Measurements from ENCODE around the gene IL1RL1. TPM values are rescaled to one million over a fixed set of nuclear protein-coding genes. Genes with fewer than 3 reads are reported as not detected.

The IL1RL1 gene
- polyA plus RNA-seq, 1 of the 3 experiments (the other 2 are of a cell fraction): not detected

DNA sequence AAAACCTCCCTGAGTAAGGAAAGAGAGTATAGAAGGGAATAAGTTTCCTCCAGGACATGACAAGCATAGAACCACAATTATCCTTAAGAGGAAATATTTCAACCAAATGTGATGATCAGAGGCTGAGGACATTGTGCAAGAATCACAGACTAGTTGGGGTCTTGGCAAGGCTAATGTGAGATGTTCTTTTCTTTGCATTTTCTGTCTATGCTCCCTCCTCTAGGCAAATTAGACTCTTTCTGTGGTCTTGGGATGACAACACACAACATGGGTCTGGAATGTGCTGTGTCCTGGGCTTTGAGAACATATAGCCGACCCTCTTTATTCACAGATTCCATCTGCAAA lies 32.0 kb upstream of the IL1RL1 start:
- Histone ChIP-seq H3K36me3 (replicated peaks in 1 of 2; ENCODE audit: control insufficient read depth in 1 of 2, insufficient read depth in 2 of 2, low read length in 1 of 2) (no peaks in the 10 kb centered on the region), H3K27me3 (ENCODE audit: insufficient read depth) (peaks cover 15% of the 10 kb centered on the region; the same call in 1 of the 2 replicates), H4K20me1 (ENCODE audit: insufficient read depth) (no peaks in the 10 kb centered on the region), H3F3A (replicated peaks; ENCODE audit: insufficient read depth) (no peaks in the 10 kb centered on the region), H3K9me2 (no peaks in the 10 kb centered on the region), H2AFZ (ENCODE audit: low read depth) (no peak overlapping the region), H3K4me1 (ENCODE audit: control insufficient read depth in 1 of 2, insufficient read depth in 2 of 2, low read depth in 1 of 2, low read length in 1 of 2) (no peaks in the 10 kb centered on the region), H3K4me2 (no peak overlapping the region), H3K9me3 (no peaks in the 10 kb centered on the region), H3K4me3 (ENCODE audit: low read depth in 2 of 2, low read length in 1 of 2) (no peak overlapping the region), H3K27ac (ENCODE audit: low read depth in 2 of 2, low read length in 1 of 2) (no peak overlapping the region), H3K9ac (no peak overlapping the region), H3K79me2 (ENCODE audit: insufficient read depth) (no peaks in the 10 kb centered on the region)
- ChIA-PET POLR2A (no interaction called here), CTCF (interaction anchor here (1.0 kb wide), 1 partner anchor 39 kb away, joined by 3 read pairs; no protein-coding TSS in a partner anchor)
- no peak for TF ChIP-seq RCOR1 (IDR thresholded peaks at IDR 0.05; ENCODE audit: low read length)
- no peak for TF ChIP-seq GABPA (IDR thresholded peaks at IDR 0.05; ENCODE audit: low read depth)
- no peak for TF ChIP-seq TEAD4 (IDR thresholded peaks at IDR 0.05; ENCODE audit: borderline replicate concordance, insufficient read depth)
- no peak for TF ChIP-seq FOXJ3 (CRISPR knock-in tag; IDR thresholded peaks at IDR 0.05)
- no peak for TF ChIP-seq POLR2AphosphoS5 (IDR thresholded peaks at IDR 0.05; ENCODE audit: low read depth, low read length)
- TF ChIP-seq FOXM1 (IDR thresholded peaks at IDR 0.05; ENCODE audit: low read depth): no peak
- no peak for TF ChIP-seq TCF12 (IDR thresholded peaks at IDR 0.05)
- TF ChIP-seq, protein P1, sequence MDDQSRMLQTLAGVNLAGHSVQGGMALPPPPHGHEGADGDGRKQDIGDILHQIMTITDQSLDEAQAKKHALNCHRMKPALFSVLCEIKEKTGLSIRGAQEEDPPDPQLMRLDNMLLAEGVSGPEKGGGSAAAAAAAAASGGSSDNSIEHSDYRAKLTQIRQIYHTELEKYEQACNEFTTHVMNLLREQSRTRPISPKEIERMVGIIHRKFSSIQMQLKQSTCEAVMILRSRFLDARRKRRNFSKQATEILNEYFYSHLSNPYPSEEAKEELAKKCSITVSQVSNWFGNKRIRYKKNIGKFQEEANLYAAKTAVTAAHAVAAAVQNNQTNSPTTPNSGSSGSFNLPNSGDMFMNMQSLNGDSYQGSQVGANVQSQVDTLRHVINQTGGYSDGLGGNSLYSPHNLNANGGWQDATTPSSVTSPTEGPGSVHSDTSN (IDR thresholded peaks at IDR 0.05): no peak
- no peak for TF ChIP-seq MEF2A (IDR thresholded peaks at IDR 0.05; ENCODE audit: borderline replicate concordance, low read depth)
- no peak for TF ChIP-seq CHD2 (IDR thresholded peaks at IDR 0.05; ENCODE audit: low read length, partially characterized antibody)
- no peak for TF ChIP-seq SMC3 (IDR thresholded peaks at IDR 0.05; ENCODE audit: low read depth, low read length)
- DNase-seq: no peak
- WGBS (ENCODE audit: low lambda C conversion rate): 0% methylated on average over 1 of the region's 1 CpG

DNA sequence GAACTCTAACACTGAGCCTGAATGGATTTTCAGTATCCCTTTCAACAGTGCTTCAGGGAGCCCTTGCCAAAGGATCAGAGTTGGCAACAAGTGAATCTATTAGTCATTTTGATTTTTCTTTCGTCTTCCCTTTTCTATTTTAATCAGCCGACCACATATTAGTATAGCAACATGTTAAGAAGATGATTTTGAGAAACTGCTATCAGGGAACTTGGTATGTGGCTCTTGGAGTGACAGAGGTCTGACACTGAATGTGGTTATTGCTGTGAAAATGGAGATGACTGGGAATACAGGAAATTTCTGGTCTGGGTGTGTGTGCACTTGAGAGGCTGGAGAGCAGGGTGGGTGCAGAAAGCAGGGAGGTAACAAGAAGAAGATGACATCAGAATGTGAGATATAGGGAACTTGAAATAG lies 28.7 kb upstream of the IL1RL1 start:
- DNase-seq: no peak
- Histone ChIP-seq H3K27me3 (ENCODE audit: insufficient read depth) (peaks cover 23% of the 10 kb centered on the region; the same call in 1 of the 2 replicates), H3K4me1 (ENCODE audit: control insufficient read depth in 1 of 2, insufficient read depth in 2 of 2, low read depth in 1 of 2, low read length in 1 of 2) (no peaks in the 10 kb centered on the region), H2AFZ (ENCODE audit: low read depth) (no peak overlapping the region), H3F3A (replicated peaks; ENCODE audit: insufficient read depth) (no peaks in the 10 kb centered on the region), H3K36me3 (replicated peaks in 1 of 2; ENCODE audit: control insufficient read depth in 1 of 2, insufficient read depth in 2 of 2, low read length in 1 of 2) (no peaks in the 10 kb centered on the region), H3K9ac (no peak overlapping the region), H3K4me3 (ENCODE audit: low read depth in 2 of 2, low read length in 1 of 2) (no peak overlapping the region), H3K9me2 (no peaks in the 10 kb centered on the region), H3K9me3 (no peaks in the 10 kb centered on the region), H3K27ac (ENCODE audit: low read depth in 2 of 2, low read length in 1 of 2) (no peak overlapping the region), H3K79me2 (ENCODE audit: insufficient read depth) (no peaks in the 10 kb centered on the region), H3K4me2 (no peak overlapping the region), H4K20me1 (ENCODE audit: insufficient read depth) (no peaks in the 10 kb centered on the region)
- CTCF ChIA-PET: no interaction called here
- TF ChIP-seq RXRA (IDR thresholded peaks at IDR 0.05; ENCODE audit: borderline replicate concordance, low read depth) (no peak), RFX5 (IDR thresholded peaks at IDR 0.05; ENCODE audit: low read length) (no peak), FOXJ3 (CRISPR knock-in tag; IDR thresholded peaks at IDR 0.05) (no peak), GABPA (IDR thresholded peaks at IDR 0.05; ENCODE audit: low read depth) (no peak), GATA2 (CRISPR knock-in tag; IDR thresholded peaks at IDR 0.05) (no peak), TAF1 (IDR thresholded peaks at IDR 0.05; ENCODE audit: borderline replicate concordance, low read depth, low read length) (no peak), TEAD4 (IDR thresholded peaks at IDR 0.05; ENCODE audit: borderline replicate concordance, insufficient read depth) (no peak), MEF2A (IDR thresholded peaks at IDR 0.05; ENCODE audit: borderline replicate concordance, low read depth) (no peak), SMC3 (IDR thresholded peaks at IDR 0.05; ENCODE audit: low read depth, low read length) (no peak), YY1 (IDR thresholded peaks at IDR 0.05; ENCODE audit: low read depth) (no peak), RAD21 (IDR thresholded peaks at IDR 0.05; ENCODE audit: low read length) (no peak), MXI1 (IDR thresholded peaks at IDR 0.05; ENCODE audit: low read depth, low read length) (no peak)
- TF ChIP-seq, protein P2, sequence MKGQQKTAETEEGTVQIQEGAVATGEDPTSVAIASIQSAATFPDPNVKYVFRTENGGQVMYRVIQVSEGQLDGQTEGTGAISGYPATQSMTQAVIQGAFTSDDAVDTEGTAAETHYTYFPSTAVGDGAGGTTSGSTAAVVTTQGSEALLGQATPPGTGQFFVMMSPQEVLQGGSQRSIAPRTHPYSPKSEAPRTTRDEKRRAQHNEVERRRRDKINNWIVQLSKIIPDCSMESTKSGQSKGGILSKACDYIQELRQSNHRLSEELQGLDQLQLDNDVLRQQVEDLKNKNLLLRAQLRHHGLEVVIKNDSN (IDR thresholded peaks at IDR 0.05; ENCODE audit: borderline replicate concordance, low read depth): no peak
- WGBS (ENCODE audit: low lambda C conversion rate): 0% methylated on average over 2 of the region's 2 CpGs
- POLR2A ChIA-PET: no interaction called here

Data from SK-N-SH (cell line).